SIG-M5 (cell line): Measurements from ENCODE around the gene DNAI4.
"Not testable (repeated sequence)": the region's sequence is repeated elsewhere in the genome, so short reads cannot be mapped to it uniquely, and the experiment has no call there.

Experiments
- DNase-seq: peaks from one replicate; lab custom pipeline; 2025; lab: John Stamatoyannopoulos, UW

DNAI4 gene

DNA sequence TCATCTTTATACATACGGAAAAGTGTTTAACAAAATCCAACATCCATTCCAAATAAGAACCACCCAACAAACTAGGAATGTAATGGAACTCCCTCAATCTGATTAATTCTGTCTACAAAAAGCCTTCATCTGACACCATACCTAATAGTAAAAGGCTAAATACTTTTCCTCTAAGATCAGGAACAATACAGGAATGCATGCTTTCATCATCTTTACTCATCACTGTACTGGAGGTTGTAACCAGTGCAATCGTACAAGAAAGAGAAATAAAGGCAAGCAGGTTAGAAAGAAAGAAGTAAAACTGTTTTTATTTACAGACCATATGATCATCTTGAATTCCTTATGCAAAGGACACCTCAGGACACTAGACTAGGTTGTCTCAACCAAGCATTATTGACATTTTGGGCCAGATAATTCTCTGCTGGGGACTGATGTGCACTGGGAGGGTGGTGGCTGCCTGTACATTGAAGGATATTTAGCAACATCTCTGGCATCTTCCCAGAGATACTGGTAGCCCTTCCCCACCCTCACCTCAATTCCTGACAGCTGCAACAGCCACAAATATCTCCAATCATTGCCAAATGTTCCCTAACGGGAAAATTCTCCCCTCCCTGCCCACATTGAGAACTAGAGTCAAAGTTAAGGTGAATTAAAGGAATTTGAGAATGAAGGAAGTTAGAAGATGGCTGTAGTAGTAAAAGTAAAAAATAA, 93.0 kb downstream of the DNAI4 start:
- DNase-seq, result no peak

DNA sequence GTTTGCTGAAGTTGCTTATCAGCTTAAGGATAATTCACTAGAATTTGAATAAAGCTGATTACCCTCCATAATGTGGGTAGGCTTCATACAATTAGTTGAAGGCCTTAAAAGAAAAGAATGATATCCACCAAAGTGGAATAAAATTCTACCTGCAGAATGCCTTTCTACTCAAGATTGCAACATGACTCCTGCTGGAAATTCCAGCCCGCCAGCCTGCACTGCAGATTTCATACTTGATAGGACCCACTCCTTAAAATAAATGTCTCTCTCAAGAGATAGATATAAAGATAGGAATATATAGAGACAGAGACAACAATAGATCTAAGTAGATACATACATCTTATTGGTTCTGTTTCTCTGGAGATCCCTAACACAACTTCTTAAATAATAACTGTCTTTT, 99.9 kb downstream of the DNAI4 start:
- no peak for DNase-seq

DNA sequence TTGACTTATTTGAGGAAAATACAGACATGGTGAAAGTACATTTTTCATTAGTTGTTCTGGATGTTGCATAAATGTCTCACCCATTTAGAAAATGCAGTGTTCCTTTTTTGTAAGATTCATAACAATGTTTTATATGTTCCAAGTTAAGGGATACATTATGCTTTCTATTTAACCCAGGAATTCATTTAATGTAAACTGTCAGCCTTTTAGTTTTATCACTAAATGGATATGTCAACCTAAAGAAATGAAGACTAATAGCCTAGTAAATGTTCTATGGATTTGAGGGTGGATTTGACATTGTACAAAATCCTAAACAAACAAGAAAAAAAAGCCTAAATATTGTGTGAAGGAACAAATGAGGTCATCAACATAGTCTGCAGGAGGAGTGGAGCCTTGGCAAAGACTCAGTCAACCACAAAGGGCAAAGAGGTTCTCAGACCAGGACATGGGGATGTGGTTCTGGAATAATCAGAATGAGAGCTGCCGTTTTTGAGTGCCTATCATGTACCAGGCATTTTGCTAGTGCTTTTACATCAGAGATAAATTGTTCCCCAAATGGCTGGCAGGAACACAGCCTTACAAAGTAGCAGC, 114.8 kb downstream of the DNAI4 start:
- no peak for DNase-seq

DNA sequence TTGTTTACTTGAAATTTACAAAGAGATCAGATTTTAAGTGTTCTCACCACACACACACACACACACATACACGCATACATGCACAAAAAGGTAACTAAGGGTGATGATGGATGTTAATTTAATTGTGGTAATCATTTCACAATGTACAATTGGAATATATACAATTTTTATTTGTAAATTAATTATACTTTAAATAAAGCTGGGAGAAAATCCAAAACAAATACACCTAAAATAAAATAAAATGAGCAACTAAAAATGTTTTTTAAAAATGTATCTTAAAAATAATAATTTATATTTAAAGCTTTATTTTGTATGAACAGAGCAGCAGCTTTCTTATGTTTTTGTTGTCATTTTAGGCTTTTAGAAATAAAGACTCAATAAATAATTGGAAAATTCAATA, 115.4 kb downstream of the DNAI4 start:
- DNase-seq, result no peak

DNA sequence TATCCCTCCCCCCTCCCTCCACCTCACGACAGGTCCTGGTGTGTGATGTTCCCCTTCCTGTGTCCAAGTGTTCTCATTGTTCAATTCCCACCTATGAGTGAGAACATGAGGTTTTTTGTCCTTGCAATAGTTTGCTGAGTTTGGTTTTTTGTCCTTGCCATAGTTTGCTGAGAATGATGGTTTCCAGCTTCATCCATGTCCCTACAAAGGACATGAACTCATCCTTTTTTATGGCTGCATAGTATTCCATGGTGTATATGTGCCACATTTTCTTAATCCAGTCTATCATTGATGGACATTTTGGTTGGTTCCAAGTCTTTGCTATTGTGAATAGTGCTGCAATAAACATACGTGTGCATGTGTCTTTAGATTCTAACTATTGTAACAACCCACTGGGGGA, 128.8 kb downstream of the DNAI4 start:
- DNase-seq, result not testable (repeated sequence)

DNA sequence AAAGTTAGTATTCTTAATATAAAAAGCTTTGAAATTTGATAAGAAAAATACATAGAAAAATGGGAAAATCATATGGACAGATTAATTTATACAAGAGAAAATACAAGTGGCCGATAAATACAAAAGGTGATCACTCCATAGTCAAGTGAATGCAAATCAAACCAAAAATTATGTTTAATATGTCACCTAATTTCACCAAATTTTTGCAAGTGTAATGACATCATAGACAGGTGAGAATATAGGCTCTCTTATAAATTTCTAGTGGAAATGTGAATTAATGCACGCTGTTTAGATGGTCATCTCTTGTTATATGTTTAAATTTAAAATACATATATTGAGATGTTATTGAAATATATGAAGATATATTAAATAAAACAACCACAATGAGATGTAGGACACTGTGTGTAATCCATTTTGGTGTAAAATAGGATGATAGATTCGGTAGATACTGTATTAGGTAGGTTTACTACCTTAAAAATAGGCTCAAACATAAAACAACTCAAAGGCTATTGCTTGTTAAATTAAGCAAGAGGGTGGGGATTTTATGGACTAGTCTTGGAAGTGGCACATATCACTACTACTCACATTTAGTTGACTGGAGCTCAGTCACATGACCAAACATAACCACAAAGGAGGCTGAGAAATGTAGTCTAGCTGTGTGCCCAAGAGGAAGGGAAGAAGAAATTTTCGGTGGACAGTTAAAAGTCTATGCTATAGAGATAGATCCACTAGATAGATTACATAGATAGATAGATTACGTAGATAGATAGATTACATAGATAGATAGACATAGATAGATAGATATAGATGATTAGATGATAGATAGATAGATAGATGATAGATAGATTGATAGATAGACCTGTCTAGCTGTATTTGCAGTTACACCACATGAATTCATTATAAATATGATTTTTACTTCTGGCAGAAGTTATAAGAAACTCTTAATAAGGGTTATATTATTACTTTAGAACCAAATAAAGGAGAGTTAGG, 132.7 kb downstream of the DNAI4 start:
- no peak for DNase-seq

DNA sequence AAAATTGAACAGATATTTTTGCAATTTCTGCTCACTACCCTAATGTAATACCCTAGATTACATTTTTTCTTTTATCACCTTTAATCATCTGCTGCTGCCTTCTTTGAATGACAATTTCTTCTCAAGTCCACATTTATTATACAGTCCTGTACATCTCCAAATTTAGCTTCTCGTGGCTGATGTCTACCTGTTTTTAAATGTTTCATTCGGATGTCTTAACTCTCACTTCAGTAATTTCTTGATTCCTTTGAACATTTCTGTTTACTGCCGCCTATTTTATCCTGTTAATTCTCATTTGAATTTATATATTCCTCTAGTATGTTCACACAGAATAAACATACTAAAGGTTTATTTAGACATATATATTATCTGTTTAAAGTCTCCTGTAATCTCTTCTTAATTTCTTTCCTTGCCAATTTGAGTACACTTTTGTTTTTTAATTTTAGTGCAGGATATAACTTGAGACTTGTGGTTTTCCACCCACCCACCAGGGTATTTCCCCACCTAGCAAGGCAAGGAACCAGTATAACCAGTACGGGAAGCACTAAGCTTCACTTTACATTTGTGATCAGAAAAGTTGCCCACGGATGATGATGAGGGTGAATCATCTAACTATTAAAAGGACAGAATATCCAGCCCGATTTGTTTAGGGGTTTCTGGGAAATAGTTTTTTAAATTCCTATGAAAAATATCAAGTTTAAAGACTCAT, 136.3 kb downstream of the DNAI4 start:
- no peak for DNase-seq

DNA sequence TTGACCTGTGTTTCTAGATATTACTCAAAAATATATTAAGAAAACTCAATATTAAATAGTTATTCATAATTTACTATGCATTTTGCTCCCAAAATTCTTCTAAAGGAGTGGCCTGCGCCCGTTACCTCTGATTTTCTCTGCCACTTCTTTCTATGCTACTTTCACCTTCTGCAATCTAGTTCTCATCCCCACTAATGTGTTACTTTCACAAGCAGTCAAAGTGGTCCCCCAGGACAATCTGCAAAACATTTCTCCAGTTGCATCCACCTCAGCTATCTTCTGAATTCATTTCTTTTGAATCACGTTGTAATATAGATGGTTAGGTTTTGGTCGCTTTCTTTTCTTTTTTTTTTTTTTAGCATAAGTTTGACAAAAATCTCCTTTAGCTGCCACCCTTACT, 137.0 kb downstream of the DNAI4 start:
- no peak for DNase-seq

DNA sequence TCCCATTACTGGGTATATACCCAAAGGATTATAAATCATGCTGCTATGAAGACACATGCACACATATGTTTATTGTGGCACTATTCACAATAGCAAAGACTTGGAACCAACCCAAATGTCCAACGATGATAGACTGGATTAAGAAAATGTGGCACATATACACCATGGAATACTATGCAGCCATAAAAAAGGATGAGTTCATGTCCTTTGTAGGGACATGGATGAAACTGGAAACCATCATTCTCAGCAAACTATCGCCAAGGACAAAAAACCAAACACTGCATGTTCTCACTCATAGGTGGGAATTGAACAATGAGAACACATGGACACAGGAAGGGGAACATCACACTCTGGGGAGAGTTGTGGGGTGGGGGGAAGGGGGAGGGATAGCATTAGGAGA, 138.9 kb downstream of the DNAI4 start:
- not testable (repeated sequence) for DNase-seq

DNA sequence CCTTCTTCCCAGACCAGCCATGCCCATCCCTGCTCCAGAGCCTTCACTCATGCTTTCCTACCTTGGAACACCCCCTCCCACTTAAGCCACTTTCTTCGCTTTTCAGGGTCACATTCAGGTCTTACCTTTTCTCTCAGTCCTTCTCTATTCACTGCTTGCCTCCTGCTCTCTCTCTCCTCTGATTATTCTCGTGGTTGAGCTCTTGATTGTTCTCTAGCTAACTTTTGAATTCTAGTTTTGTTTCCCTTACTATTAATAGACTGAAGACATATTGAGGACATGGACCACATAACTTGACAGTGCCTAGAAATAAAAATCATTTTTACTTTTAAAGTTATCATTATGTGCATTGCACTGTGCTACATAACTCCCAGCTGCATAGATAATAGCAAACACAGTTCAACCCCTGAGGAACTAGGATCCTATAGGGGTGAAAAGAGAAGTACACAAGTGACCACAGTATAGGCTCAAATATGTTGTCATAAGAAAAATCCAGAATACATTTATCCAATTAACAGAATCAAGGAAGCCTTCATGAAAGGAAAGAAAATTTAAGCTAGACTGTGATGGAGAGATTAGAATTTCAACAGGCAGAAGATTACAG, 145.1 kb downstream of the DNAI4 start:
- no peak for DNase-seq

DNA sequence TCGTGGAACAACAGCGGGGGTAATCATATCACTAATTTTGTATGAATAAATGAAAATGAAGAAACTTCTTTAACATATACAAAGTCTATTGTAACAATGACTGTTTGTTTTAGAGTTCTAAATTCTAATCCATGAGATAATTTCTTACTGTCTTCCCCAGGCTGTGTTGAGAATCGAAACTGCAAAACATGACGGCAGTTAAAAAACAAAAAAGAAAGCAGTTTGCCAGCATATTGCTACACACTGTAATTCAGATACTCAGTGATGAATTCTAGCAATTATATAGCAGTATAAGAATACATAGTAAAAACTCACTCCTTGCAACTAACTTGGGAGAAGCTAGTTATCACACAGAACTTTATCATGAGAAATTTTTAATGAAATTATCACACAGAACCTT, 145.7 kb downstream of the DNAI4 start:
- no peak for DNase-seq

DNA sequence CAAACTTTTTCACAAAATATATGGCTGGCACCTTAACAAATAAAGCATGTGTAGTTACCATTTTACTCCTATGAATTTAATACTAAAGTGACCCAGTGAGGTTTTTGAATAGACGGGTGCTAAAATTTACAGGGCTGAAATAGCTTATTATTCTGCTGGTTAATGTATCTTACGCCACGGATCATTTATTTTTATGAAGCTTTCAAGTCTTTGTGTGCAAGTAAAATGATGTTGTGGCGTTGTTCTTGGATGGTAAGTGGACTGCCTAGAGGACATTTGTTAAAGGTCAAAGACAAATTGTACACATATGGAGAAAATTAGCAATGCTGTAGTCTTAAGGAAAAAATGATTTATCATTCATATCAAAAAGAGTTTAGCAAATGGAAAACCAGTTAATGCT, 146.4 kb downstream of the DNAI4 start:
- no peak for DNase-seq

DNA sequence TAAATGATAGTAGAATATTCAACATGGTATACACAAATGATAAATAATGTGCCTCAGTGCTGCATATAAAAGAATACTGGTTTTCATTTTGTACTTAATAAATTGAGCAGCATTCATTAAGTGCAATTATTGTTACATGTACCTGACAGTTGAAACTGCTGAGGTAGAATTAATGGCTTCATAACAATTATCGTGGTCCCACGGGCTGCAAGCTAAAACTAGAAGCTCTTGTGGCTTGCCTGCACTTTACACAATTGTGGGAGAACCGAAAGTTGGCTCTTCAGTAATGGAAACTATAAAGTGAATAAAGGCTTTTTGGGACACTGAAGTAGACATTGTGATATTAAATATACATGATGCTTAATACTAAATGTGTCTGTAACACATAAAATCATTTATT, 146.8 kb downstream of the DNAI4 start:
- DNase-seq, result no peak

DNA sequence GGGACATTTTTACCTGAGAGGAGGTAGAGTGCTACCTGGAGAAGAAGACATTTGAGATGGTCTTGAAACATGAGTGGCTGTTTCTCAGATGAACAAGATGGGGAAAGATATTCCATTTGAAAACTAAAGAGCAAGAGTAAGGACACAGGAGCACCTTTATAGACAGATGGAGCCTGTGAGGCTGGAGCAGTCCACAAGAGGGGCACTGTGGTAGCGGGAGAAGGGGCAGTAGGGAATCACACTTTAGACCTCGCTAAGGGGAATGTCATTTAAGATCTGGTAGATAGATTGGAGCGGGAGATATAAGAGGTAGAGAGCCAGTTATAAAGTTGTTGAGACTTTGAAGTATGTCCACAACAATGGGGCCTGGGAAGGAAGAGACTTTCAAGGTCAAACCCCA, 149.0 kb downstream of the DNAI4 start:
- no peak for DNase-seq

DNA sequence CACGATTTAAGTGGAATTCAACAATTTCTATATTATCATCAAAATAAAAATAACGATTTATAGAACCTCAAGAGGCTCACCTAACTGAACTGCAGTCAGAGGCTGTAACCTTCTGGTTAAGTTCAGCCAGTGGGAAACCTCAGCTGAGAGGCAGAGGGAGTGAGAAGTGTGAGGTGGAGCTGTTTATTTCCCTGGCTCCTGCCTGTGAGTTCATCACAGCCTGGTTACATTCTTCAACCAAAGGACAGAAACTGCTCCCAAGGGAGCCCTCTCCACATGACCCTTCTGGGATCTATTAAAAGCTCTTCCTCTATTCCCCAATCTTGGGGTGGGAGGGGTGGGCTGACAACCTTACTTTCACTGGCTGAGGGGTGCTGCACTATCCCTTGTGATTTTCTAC, 150.2 kb downstream of the DNAI4 start:
- no peak for DNase-seq

DNA sequence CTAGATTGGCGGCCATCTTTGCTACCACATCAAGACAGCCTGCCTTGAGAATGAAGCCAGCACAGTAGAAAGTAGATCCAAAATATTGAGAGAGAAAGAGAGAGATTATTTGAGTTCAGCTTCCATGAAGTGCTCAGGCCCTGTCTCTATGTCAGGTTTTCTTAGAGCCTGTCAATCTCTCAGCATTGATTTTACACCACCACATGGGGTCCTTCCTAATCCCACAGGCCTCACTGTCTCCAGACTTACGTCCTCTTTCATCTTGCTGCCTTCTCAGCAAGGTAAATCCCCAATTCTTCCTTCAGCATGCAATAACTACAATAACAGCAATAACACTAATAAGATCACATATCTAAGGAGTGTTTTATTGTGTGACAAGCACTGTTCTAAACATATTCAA, 151.4 kb downstream of the DNAI4 start:
- DNase-seq, result no peak

DNA sequence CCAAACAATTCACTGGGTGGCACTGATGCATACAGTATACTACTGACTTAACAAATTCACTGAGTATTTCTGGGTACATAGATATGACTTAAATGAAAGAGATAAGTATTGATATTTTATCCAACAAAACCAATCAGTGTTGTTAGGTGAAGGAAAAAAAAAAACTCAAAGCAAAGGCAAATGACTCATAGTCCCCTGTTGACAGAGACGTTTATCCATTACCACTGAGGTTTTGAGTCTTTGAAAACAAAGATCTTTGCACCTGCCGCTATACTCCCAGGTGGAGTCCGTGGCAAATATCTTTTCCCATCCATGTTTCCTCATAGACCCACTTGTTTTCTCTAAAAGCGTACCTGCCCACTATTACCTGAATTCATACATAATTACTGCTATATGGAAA, 154.0 kb downstream of the DNAI4 start:
- no peak for DNase-seq

DNA sequence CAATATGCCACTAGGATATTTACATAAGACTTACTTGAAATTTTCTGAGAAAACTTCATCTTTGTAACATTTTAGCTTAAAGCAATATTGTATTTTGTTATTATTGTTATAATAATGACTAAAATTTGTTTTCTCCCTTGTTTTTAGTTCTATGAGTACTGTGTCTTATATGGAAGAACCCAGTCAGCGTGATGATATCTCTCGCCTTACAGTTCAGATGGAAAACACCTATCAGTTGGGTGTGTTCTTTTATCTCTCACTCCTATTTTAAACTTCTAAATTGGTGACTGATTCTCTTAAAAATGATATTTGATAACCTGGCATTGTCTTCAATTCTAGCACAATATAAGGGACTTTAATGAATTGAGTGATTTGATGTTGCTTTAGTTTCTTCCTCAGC, 154.4 kb downstream of the DNAI4 start:
- no peak for DNase-seq

DNA sequence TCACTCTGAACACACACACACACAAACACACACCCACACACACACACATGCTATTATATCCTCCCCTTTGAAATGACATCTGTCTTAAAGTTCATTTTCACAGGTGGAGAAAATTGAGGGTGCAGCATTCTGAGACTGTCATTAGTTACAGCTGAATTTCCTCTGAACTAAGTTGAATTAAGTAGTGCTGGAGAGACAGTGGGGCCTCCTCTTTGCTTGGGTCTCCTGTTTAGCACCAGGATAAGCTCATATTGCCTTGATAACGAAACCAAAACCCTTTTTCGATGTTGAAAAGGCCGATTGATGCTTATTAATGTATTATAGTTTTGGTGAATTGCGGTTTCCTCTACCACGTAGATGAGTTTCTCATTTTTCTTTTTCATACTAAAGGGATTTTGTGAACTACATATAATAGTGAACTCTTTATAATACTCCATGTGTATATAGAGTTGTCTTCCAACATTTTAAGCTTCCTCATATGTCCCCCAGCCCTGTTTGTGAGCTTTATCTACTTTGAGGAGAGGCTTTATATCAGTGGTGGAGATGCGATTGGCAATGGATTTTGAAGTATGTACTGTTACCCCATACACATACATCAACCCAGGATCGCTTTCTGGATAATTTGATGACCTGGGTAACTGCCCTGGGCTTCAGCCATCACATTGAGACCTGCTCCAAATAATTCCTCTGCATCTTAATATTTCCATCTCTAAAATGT, 155.0 kb downstream of the DNAI4 start:
- no peak for DNase-seq

DNA sequence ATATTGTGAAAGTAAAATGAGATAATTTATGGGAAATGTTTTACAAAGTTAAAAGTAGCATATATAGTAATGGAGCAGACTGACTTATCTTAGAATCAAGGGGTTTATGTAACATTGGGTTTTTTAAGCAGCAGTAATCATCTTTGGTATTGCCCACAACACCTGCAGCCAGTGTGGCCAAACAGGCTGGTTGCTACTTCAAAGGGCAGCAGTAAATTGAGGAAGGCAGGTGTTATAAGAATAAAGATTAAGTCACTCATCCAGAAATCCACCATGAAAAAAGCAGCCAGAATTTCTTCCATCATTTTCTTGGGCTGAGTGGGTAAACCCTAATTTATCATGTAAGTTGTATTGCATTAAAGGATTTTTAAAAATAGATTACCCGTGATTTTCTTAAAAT, 155.7 kb downstream of the DNAI4 start:
- no peak for DNase-seq

DNA sequence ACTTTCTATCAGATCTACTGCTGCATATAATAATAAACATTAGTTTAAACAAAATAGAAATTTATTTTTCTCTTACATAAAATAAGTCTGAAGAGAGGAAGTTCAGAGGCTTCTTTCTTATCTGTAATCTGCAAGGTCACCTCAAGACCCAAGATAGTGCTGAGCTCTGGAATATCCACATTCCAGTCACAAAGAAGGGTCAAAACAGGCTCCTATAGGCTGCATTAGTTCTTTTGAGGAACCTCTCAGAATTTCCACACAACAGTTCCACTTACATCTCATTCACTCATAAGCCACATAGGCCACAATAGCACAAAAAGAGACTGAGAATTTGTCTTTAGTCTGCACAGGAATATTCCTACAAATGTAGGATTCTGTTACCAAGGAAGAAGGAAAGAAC, 157.0 kb downstream of the DNAI4 start:
- DNase-seq, result no peak
